Esophagus muscularis mucosa (tissue), 4 donors: ENCODE results near the gene TM2D1. TPM values are rescaled to one million over a fixed set of nuclear protein-coding genes. Genes with fewer than 3 reads are reported as not detected.
"Not testable (repeated sequence)": the region's sequence is repeated elsewhere in the genome, so short reads cannot be mapped to it uniquely, and the experiment has no call there.

Experiments
- DNase-seq: peaks from one replicate; pipeline ENCODE4 v3.0.0-alpha.2; 2017; ENCODE audit errors: extremely low spot score
- H3K27ac ChIP-seq, 4 donors: fragments of 200-600 bp; sonication (generic); replicated peaks in 1 of 4; 1 replicate in 3 of 4; 2 replicates in 1 of 4; pipeline ENCODE4 v1.5.1; 2016 to 2019; ENCODE audit warnings: mild to moderate bottlenecking in 1 of 4
- H3K27me3 ChIP-seq, 4 donors: fragments of 200-600 bp; sonication (generic); one replicate each; pipeline versions ENCODE4 v1.5.1 to v1.6.0; 2016 to 2019
- H3K36me3 ChIP-seq, 4 donors: fragments of 200-600 bp; sonication (generic); one replicate each; pipeline ENCODE4 v1.5.1; 2016 to 2019
- H3K4me1 ChIP-seq, 4 donors: fragments of 200-600 bp; sonication (generic); one replicate each; pipeline ENCODE4 v1.5.1; 2016 to 2019
- H3K4me3 ChIP-seq, 4 donors: fragments of 200-600 bp; sonication (generic); 1 replicate in 2 of 4; 2 replicates in 2 of 4; pipeline ENCODE4 v1.5.1; 2016 to 2019; ENCODE audit warnings: mild to moderate bottlenecking in 4 of 4, moderate library complexity in 1 of 4
- H3K9me3 ChIP-seq, 4 donors: fragments of 200-600 bp; sonication (generic); 1 replicate in 3 of 4; 2 replicates in 1 of 4; pipeline ENCODE4 v1.5.1; 2016 to 2019
- CTCF ChIP-seq, 3 experiments: fragments of 200-600 bp in 2 of 3; fragments of 450-650 bp in 1 of 3; sonication (generic) in 2 of 3; IDR thresholded peaks; one replicate each; pipeline ENCODE4 v1.5.1; 2017 to 2019; ENCODE audit warnings: antibody characterized with exemption in 3 of 3, mild to moderate bottlenecking in 2 of 3, moderate library complexity in 1 of 3
- EP300 ChIP-seq: sonication (generic); formaldehyde crosslinking; IDR thresholded peaks from one replicate; pipeline ENCODE4 v1.6.1; 2017; ENCODE audit warnings: antibody characterized with exemption
- POLR2A ChIP-seq: fragments of 450-650 bp; IDR thresholded peaks from one replicate; pipeline ENCODE4 v1.6.1; 2017; ENCODE audit warnings: antibody characterized with exemption, moderate library complexity, mild to moderate bottlenecking, low read depth
- POLR2AphosphoS5 ChIP-seq, 2 donors: sonication (generic); formaldehyde crosslinking; IDR thresholded peaks; one replicate each; pipeline ENCODE4 v1.6.1; 2017; ENCODE audit warnings: antibody characterized with exemption in 2 of 2
- WGBS: methylation state at CpG from one replicate; pipeline ENCODE4 v1.1.5; 2018; 5-methylcytosine and 5-hydroxymethylcytosine counted together
- intact Hi-C: fragments of 100-400 bp; cut with DNase I; formaldehyde crosslinking; loops from one replicate; pipeline ENCODE4 v1.15.1; 2023
- total RNA-seq, 4 donors: library from RNA; depleted of rRNA; stranded (reverse); fragments of >200 nt; gene quantifications; one replicate each; pipeline versions ENCODE4 v1.1.0 to v1.2.1, GENCODE V29; 2016

The TM2D1 gene
- total RNA-seq, 4 donors from 2014 or later = 59.6 to 73.5 (median 66.3) TPM

- Histone ChIP-seq H3K4me1 (peaks cover 4 to 31% (median 27%) of the 10 kb centered on the region in 4 donors), H3K27ac (peak within 1 kb of the TSS; percentile 95 to 98 (median 98)), H3K27me3 (no peaks in the 10 kb centered on the region), H3K9me3 (no peaks in the 10 kb centered on the region), H3K36me3 (no peaks in the 10 kb centered on the region), H3K4me3 (peak within 1 kb of the TSS; percentile 88 to 99 (median 93))
- whole genome bisulfite sequencing = 6% methylated on average over 46 of the region's 54 CpGs
- intact Hi-C loops = loop anchor here (10.0 kb wide), 1 partner anchor 93 kb away; no protein-coding TSS in a partner anchor
- no peak for DNase-seq
- no peak for TF ChIP-seq CTCF (IDR thresholded peaks at IDR 0.05)
- TF ChIP-seq POLR2AphosphoS5 (IDR thresholded peaks at IDR 0.05) = no peak
- TF ChIP-seq EP300 = no peak
- no peak for TF ChIP-seq POLR2A
Observed at GRCh38 chr1:61741711-61742619, 17.0 kb upstream of the TM2D1 start, which contains the start of gene PATJ. Gene PATJ, plus strand, starts transcription at chr1:61742480. Its CDS starts 20,413 bp downstream, at chr1:61762893.

GRCh38 chr1:61740751-61741700, 16.1 kb upstream of the TM2D1 start:
- Histone ChIP-seq H3K9me3 (no peaks in the 10 kb centered on the region), H3K4me1 (peaks cover 4 to 21% (median 20%) of the 10 kb centered on the region in 4 donors), H3K36me3 (no peaks in the 10 kb centered on the region), H3K27me3 (no peaks in the 10 kb centered on the region), H3K27ac (peak overlapping the region; percentile 95 to 98 (median 98)), H3K4me3 (peak overlapping the region; percentile 88 to 99 (median 93))
- intact Hi-C loops = loop anchor here (10.0 kb wide), 1 partner anchor 94 kb away; no protein-coding TSS in a partner anchor
- peak; percentile 72 for DNase-seq
- TF ChIP-seq POLR2A = no peak
- TF ChIP-seq POLR2AphosphoS5 (IDR thresholded peaks at IDR 0.05) = no peak
- no peak for TF ChIP-seq EP300
- no peak for TF ChIP-seq CTCF (IDR thresholded peaks at IDR 0.05)
- WGBS = 91% methylated on average over 18 of the region's 19 CpGs

GRCh38 chr1:61732726-61733125, 7.8 kb upstream of the TM2D1 start:
- Histone ChIP-seq H3K4me3 (no peak overlapping the region), H3K27me3 (no peaks in the 10 kb centered on the region), H3K36me3 (no peaks in the 10 kb centered on the region), H3K9me3 (no peaks in the 10 kb centered on the region), H3K27ac (no peak overlapping the region), H3K4me1 (no peaks in the 10 kb centered on the region)
- no peak for DNase-seq
- TF ChIP-seq POLR2A (no peak), EP300 (no peak), CTCF (IDR thresholded peaks at IDR 0.05) (no peak), POLR2AphosphoS5 (IDR thresholded peaks at IDR 0.05) (no peak)
- WGBS = 69% methylated on average over 3 of the region's 3 CpGs
- intact Hi-C loops = no loop called here

GRCh38 chr1:61730679-61731078, 5.7 kb upstream of the TM2D1 start:
- intact Hi-C loops, H3K4me3 ChIP-seq, H3K4me1 ChIP-seq, H3K9me3 ChIP-seq, H3K27ac ChIP-seq, H3K27me3 ChIP-seq, H3K36me3 ChIP-seq, DNase-seq: not testable (repeated sequence)
- 48% methylated on average over 1 of the region's 1 CpG for WGBS
